Activated T-helper 1 cell treated with anti-CD3 and anti-CD28 coated beads, Interleukin-12 subunit alpha, Interleukin-12 subunit beta, Interleukin-2, Interleukin-4 antibody, amounts not matched to agents 30 ng/mL and 10 ng/mL and 1 ng/mL, durations not matched to agents 14 hours and 24 hours and 36 hours (primary cell): Measurements from ENCODE around the gene ZNF710. TPM values are rescaled to one million over a fixed set of nuclear protein-coding genes. Genes with fewer than 3 reads are reported as not detected.

Experiments used
- DNase-seq: peaks from one replicate; pipeline ENCODE4 v3.0.0; 2021; ENCODE audit warnings: low spot score
- H3K27ac Mint-ChIP-seq: one replicate; pipeline ENCODE4 v1.8.0; 2021; ENCODE audit warnings: mild to moderate bottlenecking, mixed read lengths
- H3K27me3 Mint-ChIP-seq: one replicate; pipeline ENCODE4 v1.8.0; 2022; ENCODE audit warnings: mild to moderate bottlenecking, moderate library complexity, mixed read lengths; ENCODE audit not compliant: insufficient read depth
- H3K36me3 Mint-ChIP-seq: one replicate; pipeline ENCODE4 v1.8.0; 2021; ENCODE audit warnings: low read depth, mixed read lengths
- H3K4me1 Mint-ChIP-seq: one replicate; pipeline ENCODE4 v1.8.0; 2021; ENCODE audit warnings: low read depth, mixed read lengths
- H3K4me3 Mint-ChIP-seq: one replicate; pipeline ENCODE4 v1.8.0; 2021; ENCODE audit warnings: mild to moderate bottlenecking, moderate library complexity, mixed read lengths
- H3K9me3 Mint-ChIP-seq: one replicate; pipeline ENCODE4 v1.8.0; 2021; ENCODE audit warnings: mixed read lengths
- intact Hi-C: fragments of 100-400 bp; cut with micrococcal nuclease; formaldehyde crosslinking; loops from one replicate; pipeline ENCODE4 v1.15.1; 2024
- total RNA-seq: library from RNA; stranded (reverse); gene quantifications from 2 replicates; pipeline ENCODE4 v1.2.3, GENCODE V29; 2022

Gene ZNF710
- total RNA-seq, 1 donor from 2014 or later: 23.1 TPM

- intact Hi-C loops: no loop called here
- Mint-ChIP-seq H3K36me3 (no peaks in the 10 kb centered on the region), H3K27ac (no peak overlapping the region), H3K9me3 (no peaks in the 10 kb centered on the region), H3K27me3 (peaks cover 9% of the 10 kb centered on the region), H3K4me3 (no peak overlapping the region), H3K4me1 (peaks cover 14% of the 10 kb centered on the region)
- DNase-seq: no peak
These were observed 125.7 kb downstream of the ZNF710 start for GRCh38 chr15:90126596-90127435.

- DNase-seq: no peak
- Mint-ChIP-seq H3K4me1 (peaks cover 13% of the 10 kb centered on the region), H3K27me3 (peaks cover 8% of the 10 kb centered on the region), H3K36me3 (no peaks in the 10 kb centered on the region), H3K27ac (no peak overlapping the region), H3K9me3 (no peaks in the 10 kb centered on the region), H3K4me3 (no peak overlapping the region)
- intact Hi-C loops: no loop called here
These were observed 129.2 kb downstream of the ZNF710 start for GRCh38 chr15:90130291-90130690.

Other genes with a start within 250 kb of the ZNF710 start
- gene MESP2, start 225.0 kb upstream of the ZNF710 start, total RNA-seq: 0.10 TPM in 1 of 2 replicates, not detected in the other
- 0.44 and 0.67 TPM in 2 replicates for gene ANPEP, start 186.5 kb upstream of the ZNF710 start, total RNA-seq
- gene AP3S2, start 107.3 kb upstream of the ZNF710 start, total RNA-seq: 21.4 and 24.7 TPM in 2 replicates
- gene ARPIN, start 88.4 kb upstream of the ZNF710 start, total RNA-seq: not detected in 2 replicates
- gene IDH2, start 101.1 kb downstream of the ZNF710 start, total RNA-seq: 94.1 and 96.3 TPM in 2 replicates
- 17.5 and 18.8 TPM in 2 replicates for gene SEMA4B, start 200.0 kb downstream of the ZNF710 start, total RNA-seq
- gene CIB1, start 232.6 kb downstream of the ZNF710 start, total RNA-seq: 144 and 145 TPM in 2 replicates
- gene GDPGP1, start 232.9 kb downstream of the ZNF710 start, total RNA-seq: 12.7 and 15.5 TPM in 2 replicates
- 0.29 and 0.65 TPM in 2 replicates for gene TTLL13, start 248.2 kb downstream of the ZNF710 start, total RNA-seq